A673 (cell line): Measurements from ENCODE around the gene RBM20.

Source experiments
- CTCF ChIP-seq: fragments of 300-800, 200-600 bp; sonication (generic); conservative IDR thresholded peaks from 2 replicates; pipeline ENCODE4 v1.5.1; 2017; ENCODE audit warnings: low read depth, mild to moderate bottlenecking, antibody characterized with exemption, low read length, moderate library complexity, mixed read lengths
- EZH2 ChIP-seq: fragments of 200-600 bp; sonication (generic); IDR thresholded peaks from 2 replicates; pipeline ENCODE4 v1.6.1; 2017; ENCODE audit warnings: borderline replicate concordance, low read depth, mild to moderate bottlenecking, mixed read lengths, antibody characterized with exemption, low read length; ENCODE audit not compliant: poor library complexity, severe bottlenecking

- TF ChIP-seq CTCF (no peak), EZH2 (no peak)
Observed at GRCh38 chr10:110808615-110809014, 164.5 kb downstream of the RBM20 start.
